Measurements from ENCODE around the gene CCDC69. TPM values are rescaled to one million over a fixed set of nuclear protein-coding genes. Genes with fewer than 3 reads are reported as not detected.

Gene CCDC69
- total and polyA plus RNA-seq, 2 of the 8 experiments (the other 6 are each of a cell fraction or from before 2014, with no cell fraction given): 8.4 to 10.8 TPM

DNA sequence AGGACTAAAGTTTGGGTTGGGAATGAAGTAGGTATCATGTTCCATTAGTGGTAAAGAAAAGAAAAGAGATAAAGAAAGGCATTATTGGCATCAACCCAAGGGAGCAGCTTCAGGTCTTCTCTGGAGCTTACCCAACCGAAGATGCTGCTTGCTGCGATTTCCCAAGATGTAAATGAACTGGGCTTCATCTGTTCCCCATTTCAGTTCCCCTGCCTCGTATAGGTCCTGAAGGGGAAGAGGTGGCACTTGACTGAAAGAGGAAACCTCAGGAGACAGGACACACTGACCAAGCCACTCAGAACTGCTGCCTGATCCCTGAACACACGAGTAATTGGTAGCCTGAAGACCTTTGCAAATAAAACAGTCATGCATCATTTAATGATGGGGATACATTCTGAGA lies 90.9 kb downstream of the CCDC69 start:
- CTCF ChIA-PET (ENCODE audit: partially characterized antibody): interaction anchor here (1.0 to 39.8 kb wide), 6 partner anchors 10 to 102 kb away, joined by 3 to 810 read pairs (median 62); partner anchors contain the start of gene ANXA6
- Histone ChIP-seq H3K27me3 (replicated peaks in 1 of 4; ENCODE audit: control insufficient read depth in 3 of 4, extremely low read depth in 1 of 4, insufficient read depth in 3 of 4, low read length in 3 of 4) (no peaks in the 10 kb centered on the region), H2BK20ac (ENCODE audit: low read length) (no peak overlapping the region), H4K8ac (ENCODE audit: extremely low read depth, insufficient read depth, low read length) (no peak overlapping the region), H3K4me2 (ENCODE audit: insufficient read depth in 1 of 2, low read depth in 2 of 2, low read length in 2 of 2) (no peak overlapping the region), H3K14ac (ENCODE audit: insufficient read length) (no peak overlapping the region), H2AK5ac (ENCODE audit: low read depth, low read length) (no peak overlapping the region), H3K18ac (ENCODE audit: extremely low read depth, low read length) (no peak overlapping the region), H4K91ac (replicated peaks; ENCODE audit: insufficient read length, low read length) (no peak overlapping the region), H3K23ac (ENCODE audit: insufficient read length) (no peak overlapping the region), H3K23me2 (ENCODE audit: low read depth, low read length) (no peaks in the 10 kb centered on the region), H3K79me1 (ENCODE audit: low read depth, low read length) (no peaks in the 10 kb centered on the region), H4K5ac (ENCODE audit: insufficient read length, low read depth, low read length) (no peak overlapping the region), H2BK120ac (replicated peaks; ENCODE audit: low read depth, low read length) (no peak overlapping the region), H2BK5ac (ENCODE audit: low read depth, low read length) (no peak overlapping the region), H3K27ac (ENCODE audit: low read depth, low read length) (no peak overlapping the region), H3K4me3 (ENCODE audit: extremely low read depth in 1 of 4, insufficient read depth in 2 of 4, low read depth in 3 of 4, low read length in 4 of 4) (no peak overlapping the region), H3K9me3 (ENCODE audit: insufficient read depth in 2 of 2, low read depth in 1 of 2, low read length in 1 of 2) (no peaks in the 10 kb centered on the region), H3K4me1 (replicated peaks in 1 of 4; ENCODE audit: control insufficient read depth in 3 of 4, insufficient read depth in 4 of 4, low read length in 3 of 4) (no peaks in the 10 kb centered on the region), H2BK15ac (ENCODE audit: low read length) (no peak overlapping the region), H3K36me3 (ENCODE audit: control insufficient read depth in 2 of 4, insufficient read depth in 4 of 4, low read length in 3 of 4) (peaks cover 13 to 35% (median 24%) of the 10 kb centered on the region in 4 experiments), H3K9ac (replicated peaks in 1 of 4; ENCODE audit: extremely low read depth in 1 of 4, low read depth in 3 of 4, low read length in 3 of 4) (no peak overlapping the region), H4K20me1 (replicated peaks in 1 of 2; ENCODE audit: control insufficient read depth in 1 of 2, insufficient read depth in 2 of 2, low read length in 2 of 2) (peaks cover 0 to 7% of the 10 kb centered on the region in 2 experiments), H3K56ac (replicated peaks; ENCODE audit: insufficient read length, low read depth, low read length) (no peak overlapping the region), H2BK12ac (ENCODE audit: low read depth, low read length) (no peak overlapping the region), H2AFZ (ENCODE audit: low read length) (no peak overlapping the region), H3K79me2 (ENCODE audit: control insufficient read depth in 1 of 2, insufficient read depth in 2 of 2, low read length in 2 of 2) (no peaks in the 10 kb centered on the region), H3K4ac (replicated peaks; ENCODE audit: insufficient read length, low read depth, low read length) (no peak overlapping the region)
- 86% methylated on average over 4 of the region's 4 CpGs; no CpG with 5 or more reads in 1 of the 2 experiments for WGBS, 2 experiments (ENCODE audit: extremely low coverage in 1 of 2, insufficient coverage in 1 of 2, insufficient read length in 1 of 2, insufficient replicate concordance in 2 of 2, low coverage in 1 of 2, low lambda C conversion rate in 2 of 2, missing lambda C conversion rate in 1 of 2)
- TF ChIP-seq SIN3A (conservative IDR thresholded peaks at IDR 0.05 in 1 of 2, IDR thresholded peaks at IDR 0.05 in 1 of 2; ENCODE audit: low read depth in 1 of 2, low read length in 2 of 2) (no peak), POU5F1 (IDR thresholded peaks at IDR 0.05; ENCODE audit: low read depth, low read length) (no peak), SUZ12 (IDR thresholded peaks at IDR 0.05; ENCODE audit: low read length) (no peak), RNF2 (IDR thresholded peaks at IDR 0.05; ENCODE audit: borderline replicate concordance, low read depth, low read length, missing control alignments, poor library complexity, severe bottlenecking) (no peak), HDAC2 (IDR thresholded peaks at IDR 0.05; ENCODE audit: borderline replicate concordance in 1 of 2, low read depth in 2 of 2, low read length in 2 of 2) (no peak), CEBPB (IDR thresholded peaks at IDR 0.05; ENCODE audit: low read depth, low read length) (no peak), MAFK (IDR thresholded peaks at IDR 0.05; ENCODE audit: low read depth, low read length) (no peak), CBX8 (IDR thresholded peaks at IDR 0.05; ENCODE audit: borderline replicate concordance, low read depth, low read length) (no peak), BRCA1 (IDR thresholded peaks at IDR 0.05; ENCODE audit: low read depth, low read length) (no peak)
- DNase-seq (ENCODE audit: low read depth in 1 of 2, low spot score in 2 of 2) (no peak), FAIRE-seq (no peak)
- POLR2A ChIA-PET (ENCODE audit: partially characterized antibody): interaction anchor here (2.1 kb wide), 1 partner anchor 21 kb away, joined by 6 read pairs; no protein-coding TSS in a partner anchor
